SK-N-SH treated with all-trans-retinoic acid at 6 μM for 48 hours (cell line): ENCODE results near the gene TMEM87B.

ENCODE experiments used
- CSDC2 ChIP-seq: fragments of 250-450 bp; sonication (Bioruptor Pico); IDR thresholded peaks from 2 replicates; pipeline ENCODE4 v1.5.0; 2020; ENCODE audit warnings: mild to moderate bottlenecking, moderate library complexity
- TF ChIP-seq, protein P1 (sequence below): fragments of 250-450 bp; sonication (Bioruptor Pico); IDR thresholded peaks from 2 replicates; pipeline ENCODE4 v1.8.0; 2020; ENCODE audit warnings: mild to moderate bottlenecking, moderate library complexity, borderline replicate concordance

GRCh38 chr2:112137516-112138158 is 82.6 kb downstream of the TMEM87B start:
- TF ChIP-seq CSDC2, result no peak
- TF ChIP-seq, protein P1, sequence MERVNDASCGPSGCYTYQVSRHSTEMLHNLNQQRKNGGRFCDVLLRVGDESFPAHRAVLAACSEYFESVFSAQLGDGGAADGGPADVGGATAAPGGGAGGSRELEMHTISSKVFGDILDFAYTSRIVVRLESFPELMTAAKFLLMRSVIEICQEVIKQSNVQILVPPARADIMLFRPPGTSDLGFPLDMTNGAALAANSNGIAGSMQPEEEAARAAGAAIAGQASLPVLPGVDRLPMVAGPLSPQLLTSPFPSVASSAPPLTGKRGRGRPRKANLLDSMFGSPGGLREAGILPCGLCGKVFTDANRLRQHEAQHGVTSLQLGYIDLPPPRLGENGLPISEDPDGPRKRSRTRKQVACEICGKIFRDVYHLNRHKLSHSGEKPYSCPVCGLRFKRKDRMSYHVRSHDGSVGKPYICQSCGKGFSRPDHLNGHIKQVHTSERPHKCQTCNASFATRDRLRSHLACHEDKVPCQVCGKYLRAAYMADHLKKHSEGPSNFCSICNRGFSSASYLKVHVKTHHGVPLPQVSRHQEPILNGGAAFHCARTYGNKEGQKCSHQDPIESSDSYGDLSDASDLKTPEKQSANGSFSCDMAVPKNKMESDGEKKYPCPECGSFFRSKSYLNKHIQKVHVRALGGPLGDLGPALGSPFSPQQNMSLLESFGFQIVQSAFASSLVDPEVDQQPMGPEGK, result no peak
